ENCODE measurements around the gene HMGA1. TPM values are rescaled to one million over a fixed set of nuclear protein-coding genes. Genes with fewer than 3 reads are reported as not detected.

Gene HMGA1
- total and polyA plus RNA-seq, 2 of the 13 experiments (the other 11 are each of a cell fraction or from before 2014, with no cell fraction given) = 117 to 145 TPM

DNA sequence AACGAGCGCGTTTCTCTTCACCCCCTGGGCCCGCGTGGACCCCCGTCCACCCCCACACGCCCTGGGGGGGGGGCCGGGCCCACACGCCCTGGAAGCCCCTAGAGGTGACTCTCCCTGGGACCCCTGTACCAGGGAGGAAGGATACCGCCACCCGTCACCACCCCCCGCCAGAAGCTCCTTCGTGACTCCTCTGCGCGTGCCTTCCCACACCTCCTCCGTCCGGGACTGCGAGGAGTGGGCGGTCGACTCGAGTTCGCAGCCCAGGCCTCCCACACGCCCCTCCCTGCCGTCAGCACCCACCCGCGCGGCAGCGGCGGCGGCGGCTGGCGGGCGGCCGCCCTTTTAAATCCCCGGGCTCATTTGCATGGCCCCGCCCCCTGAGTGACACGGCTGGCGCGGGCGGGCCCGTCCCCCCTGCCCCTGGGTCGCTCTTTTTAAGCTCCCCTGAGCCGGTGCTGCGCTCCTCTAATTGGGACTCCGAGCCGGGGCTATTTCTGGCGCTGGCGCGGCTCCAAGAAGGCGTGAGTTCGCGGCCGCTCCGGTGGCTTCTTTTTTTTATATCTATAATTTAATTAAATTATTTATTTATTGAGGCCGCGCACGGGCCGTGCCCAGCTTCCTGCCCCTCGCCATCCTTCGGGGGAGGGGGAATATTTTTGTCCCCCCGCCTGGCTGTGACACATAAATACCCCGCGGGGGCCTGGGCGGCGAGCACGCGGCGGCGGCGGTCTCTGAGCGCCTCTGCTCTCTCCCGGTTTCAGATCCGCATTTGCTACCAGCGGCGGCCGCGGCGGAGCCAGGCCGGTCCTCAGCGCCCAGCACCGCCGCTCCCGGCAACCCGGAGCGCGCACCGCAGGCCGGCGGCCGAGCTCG is at the start of gene HMGA1 (continued):
- TF ChIP-seq ZNF678 (CRISPR knock-in tag; IDR thresholded peaks at IDR 0.05) (no peak), PPARG (CRISPR knock-in tag; conservative IDR thresholded peaks at IDR 0.05) (no peak), JUNB (CRISPR knock-in tag; IDR thresholded peaks at IDR 0.05; ENCODE audit: borderline replicate concordance) (no peak), POLR2A (IDR thresholded peaks at IDR 0.05; ENCODE audit: insufficient read depth in 1 of 2, low read depth in 2 of 2, low read length in 2 of 2) (peak; percentile 86 to 87), ZNF883 (CRISPR knock-in tag; IDR thresholded peaks at IDR 0.05; ENCODE audit: not compliant biosample characterization) (peak; percentile 22), CREB1 (IDR thresholded peaks at IDR 0.05) (0 out of 2 replicates have a peak, but pooled peaks have one; percentile 2), CREB1 (CRISPR knock-in tag; IDR thresholded peaks at IDR 0.05) (no peak)
- TF ChIP-seq, protein P1, sequence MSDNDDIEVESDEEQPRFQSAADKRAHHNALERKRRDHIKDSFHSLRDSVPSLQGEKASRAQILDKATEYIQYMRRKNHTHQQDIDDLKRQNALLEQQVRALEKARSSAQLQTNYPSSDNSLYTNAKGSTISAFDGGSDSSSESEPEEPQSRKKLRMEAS (IDR thresholded peaks at IDR 0.05) = peak; percentile 47
- TF ChIP-seq, protein P2, sequence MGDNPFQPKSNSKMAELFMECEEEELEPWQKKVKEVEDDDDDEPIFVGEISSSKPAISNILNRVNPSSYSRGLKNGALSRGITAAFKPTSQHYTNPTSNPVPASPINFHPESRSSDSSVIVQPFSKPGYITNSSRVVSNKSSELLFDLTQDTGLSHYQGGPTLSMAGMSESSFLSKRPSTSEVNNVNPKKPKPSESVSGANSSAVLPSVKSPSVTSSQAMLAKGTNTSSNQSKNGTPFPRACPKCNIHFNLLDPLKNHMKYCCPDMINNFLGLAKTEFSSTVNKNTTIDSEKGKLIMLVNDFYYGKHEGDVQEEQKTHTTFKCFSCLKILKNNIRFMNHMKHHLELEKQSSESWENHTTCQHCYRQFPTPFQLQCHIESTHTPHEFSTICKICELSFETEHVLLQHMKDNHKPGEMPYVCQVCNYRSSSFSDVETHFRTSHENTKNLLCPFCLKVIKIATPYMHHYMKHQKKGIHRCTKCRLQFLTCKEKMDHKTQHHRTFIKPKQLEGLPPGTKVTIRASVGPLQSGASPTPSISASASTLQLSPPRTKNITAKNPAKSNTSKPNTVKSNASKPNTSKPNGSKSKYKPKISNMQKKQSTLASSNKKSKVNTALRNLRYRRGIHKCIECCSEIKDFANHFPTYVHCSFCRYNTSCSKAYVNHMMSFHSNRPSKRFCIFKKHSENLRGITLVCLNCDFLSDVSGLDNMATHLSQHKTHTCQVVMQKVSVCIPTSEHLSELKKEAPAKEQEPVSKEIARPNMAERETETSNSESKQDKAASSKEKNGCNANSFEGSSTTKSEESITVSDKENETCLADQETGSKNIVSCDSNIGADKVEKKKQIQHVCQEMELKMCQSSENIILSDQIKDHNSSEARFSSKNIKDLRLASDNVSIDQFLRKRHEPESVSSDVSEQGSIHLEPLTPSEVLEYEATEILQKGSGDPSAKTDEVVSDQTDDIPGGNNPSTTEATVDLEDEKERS (CRISPR knock-in tag; IDR thresholded peaks at IDR 0.05) = no peak

All from HepG2 (cell line).